ENCODE results near the gene ASB10. TPM values are rescaled to one million over a fixed set of nuclear protein-coding genes. Genes with fewer than 3 reads are reported as not detected.
A peak's percentile ranks its signal among the peaks of the same experiment; 100 is the strongest.

ASB10 gene
- total and polyA plus RNA-seq, 2 of the 13 experiments (the other 11 are each of a cell fraction or from before 2014, with no cell fraction given), result not detected

DNA sequence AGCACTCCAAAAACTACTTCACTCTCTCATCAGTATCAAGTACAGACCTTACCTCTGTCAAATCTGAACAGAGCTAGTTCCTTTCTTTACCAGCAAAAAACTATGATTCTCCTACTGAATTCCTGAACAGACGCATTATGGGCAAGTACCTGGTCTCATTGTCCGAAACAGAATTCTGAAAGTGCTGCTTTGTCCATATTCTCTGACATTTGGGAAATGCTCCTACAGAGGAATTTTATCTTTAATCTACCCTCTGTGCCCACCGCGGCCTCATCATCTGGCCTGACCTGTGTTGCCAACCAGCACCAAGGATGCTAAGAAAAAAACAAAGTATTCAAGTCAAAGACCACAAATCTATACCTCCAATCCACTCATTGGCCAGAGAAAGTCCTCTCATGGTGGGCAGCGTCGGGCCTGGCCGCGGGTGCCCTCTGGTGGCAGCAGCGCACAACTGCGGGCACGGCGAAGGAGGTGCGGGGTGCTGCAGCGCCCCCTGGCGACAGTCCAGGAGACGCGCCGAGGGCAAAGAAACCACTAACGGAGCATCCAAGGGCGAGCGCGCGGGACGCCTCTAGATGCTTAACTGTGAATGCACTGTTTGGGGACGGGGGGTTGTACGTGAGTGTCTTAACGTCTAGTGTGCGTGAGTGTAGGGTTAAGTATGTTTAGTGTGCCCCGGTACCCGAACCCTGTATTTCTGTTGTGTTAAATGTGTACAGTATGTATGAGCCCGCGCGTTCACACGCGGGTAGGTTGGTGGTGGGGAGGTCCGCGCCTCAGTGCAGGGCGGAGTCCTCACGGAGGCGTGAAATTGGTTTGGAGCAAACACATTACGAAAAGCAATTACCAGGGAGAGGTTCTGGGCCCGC lies 14.5 kb downstream of the ASB10 start (continued):
- TF ChIP-seq, protein P1, sequence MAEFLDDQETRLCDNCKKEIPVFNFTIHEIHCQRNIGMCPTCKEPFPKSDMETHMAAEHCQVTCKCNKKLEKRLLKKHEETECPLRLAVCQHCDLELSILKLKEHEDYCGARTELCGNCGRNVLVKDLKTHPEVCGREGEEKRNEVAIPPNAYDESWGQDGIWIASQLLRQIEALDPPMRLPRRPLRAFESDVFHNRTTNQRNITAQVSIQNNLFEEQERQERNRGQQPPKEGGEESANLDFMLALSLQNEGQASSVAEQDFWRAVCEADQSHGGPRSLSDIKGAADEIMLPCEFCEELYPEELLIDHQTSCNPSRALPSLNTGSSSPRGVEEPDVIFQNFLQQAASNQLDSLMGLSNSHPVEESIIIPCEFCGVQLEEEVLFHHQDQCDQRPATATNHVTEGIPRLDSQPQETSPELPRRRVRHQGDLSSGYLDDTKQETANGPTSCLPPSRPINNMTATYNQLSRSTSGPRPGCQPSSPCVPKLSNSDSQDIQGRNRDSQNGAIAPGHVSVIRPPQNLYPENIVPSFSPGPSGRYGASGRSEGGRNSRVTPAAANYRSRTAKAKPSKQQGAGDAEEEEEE (CRISPR knock-in tag; IDR thresholded peaks at IDR 0.05; ENCODE audit: borderline replicate concordance), result no peak
- no peak for TF ChIP-seq POLR2AphosphoS5 (IDR thresholded peaks at IDR 0.05; ENCODE audit: low read depth, low read length)
- TF ChIP-seq, protein P2, sequence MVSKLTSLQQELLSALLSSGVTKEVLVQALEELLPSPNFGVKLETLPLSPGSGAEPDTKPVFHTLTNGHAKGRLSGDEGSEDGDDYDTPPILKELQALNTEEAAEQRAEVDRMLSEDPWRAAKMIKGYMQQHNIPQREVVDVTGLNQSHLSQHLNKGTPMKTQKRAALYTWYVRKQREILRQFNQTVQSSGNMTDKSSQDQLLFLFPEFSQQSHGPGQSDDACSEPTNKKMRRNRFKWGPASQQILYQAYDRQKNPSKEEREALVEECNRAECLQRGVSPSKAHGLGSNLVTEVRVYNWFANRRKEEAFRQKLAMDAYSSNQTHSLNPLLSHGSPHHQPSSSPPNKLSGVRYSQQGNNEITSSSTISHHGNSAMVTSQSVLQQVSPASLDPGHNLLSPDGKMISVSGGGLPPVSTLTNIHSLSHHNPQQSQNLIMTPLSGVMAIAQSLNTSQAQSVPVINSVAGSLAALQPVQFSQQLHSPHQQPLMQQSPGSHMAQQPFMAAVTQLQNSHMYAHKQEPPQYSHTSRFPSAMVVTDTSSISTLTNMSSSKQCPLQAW (CRISPR knock-in tag; IDR thresholded peaks at IDR 0.05), result peak; percentile 87
- peak; percentile 81 for TF ChIP-seq ZNF883 (CRISPR knock-in tag; IDR thresholded peaks at IDR 0.05; ENCODE audit: not compliant biosample characterization)
- TF ChIP-seq, protein P3, sequence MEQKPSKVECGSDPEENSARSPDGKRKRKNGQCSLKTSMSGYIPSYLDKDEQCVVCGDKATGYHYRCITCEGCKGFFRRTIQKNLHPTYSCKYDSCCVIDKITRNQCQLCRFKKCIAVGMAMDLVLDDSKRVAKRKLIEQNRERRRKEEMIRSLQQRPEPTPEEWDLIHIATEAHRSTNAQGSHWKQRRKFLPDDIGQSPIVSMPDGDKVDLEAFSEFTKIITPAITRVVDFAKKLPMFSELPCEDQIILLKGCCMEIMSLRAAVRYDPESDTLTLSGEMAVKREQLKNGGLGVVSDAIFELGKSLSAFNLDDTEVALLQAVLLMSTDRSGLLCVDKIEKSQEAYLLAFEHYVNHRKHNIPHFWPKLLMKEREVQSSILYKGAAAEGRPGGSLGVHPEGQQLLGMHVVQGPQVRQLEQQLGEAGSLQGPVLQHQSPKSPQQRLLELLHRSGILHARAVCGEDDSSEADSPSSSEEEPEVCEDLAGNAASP (CRISPR knock-in tag; IDR thresholded peaks at IDR 0.05; ENCODE audit: borderline replicate concordance), result peak; percentile 68
- TF ChIP-seq, protein P4, sequence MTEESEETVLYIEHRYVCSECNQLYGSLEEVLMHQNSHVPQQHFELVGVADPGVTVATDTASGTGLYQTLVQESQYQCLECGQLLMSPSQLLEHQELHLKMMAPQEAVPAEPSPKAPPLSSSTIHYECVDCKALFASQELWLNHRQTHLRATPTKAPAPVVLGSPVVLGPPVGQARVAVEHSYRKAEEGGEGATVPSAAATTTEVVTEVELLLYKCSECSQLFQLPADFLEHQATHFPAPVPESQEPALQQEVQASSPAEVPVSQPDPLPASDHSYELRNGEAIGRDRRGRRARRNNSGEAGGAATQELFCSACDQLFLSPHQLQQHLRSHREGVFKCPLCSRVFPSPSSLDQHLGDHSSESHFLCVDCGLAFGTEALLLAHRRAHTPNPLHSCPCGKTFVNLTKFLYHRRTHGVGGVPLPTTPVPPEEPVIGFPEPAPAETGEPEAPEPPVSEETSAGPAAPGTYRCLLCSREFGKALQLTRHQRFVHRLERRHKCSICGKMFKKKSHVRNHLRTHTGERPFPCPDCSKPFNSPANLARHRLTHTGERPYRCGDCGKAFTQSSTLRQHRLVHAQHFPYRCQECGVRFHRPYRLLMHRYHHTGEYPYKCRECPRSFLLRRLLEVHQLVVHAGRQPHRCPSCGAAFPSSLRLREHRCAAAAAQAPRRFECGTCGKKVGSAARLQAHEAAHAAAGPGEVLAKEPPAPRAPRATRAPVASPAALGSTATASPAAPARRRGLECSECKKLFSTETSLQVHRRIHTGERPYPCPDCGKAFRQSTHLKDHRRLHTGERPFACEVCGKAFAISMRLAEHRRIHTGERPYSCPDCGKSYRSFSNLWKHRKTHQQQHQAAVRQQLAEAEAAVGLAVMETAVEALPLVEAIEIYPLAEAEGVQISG (CRISPR knock-in tag; IDR thresholded peaks at IDR 0.05), result peak; percentile 63
- no peak for TF ChIP-seq TP53 (CRISPR knock-in tag; conservative IDR thresholded peaks at IDR 0.05)
- TF ChIP-seq, protein P5, sequence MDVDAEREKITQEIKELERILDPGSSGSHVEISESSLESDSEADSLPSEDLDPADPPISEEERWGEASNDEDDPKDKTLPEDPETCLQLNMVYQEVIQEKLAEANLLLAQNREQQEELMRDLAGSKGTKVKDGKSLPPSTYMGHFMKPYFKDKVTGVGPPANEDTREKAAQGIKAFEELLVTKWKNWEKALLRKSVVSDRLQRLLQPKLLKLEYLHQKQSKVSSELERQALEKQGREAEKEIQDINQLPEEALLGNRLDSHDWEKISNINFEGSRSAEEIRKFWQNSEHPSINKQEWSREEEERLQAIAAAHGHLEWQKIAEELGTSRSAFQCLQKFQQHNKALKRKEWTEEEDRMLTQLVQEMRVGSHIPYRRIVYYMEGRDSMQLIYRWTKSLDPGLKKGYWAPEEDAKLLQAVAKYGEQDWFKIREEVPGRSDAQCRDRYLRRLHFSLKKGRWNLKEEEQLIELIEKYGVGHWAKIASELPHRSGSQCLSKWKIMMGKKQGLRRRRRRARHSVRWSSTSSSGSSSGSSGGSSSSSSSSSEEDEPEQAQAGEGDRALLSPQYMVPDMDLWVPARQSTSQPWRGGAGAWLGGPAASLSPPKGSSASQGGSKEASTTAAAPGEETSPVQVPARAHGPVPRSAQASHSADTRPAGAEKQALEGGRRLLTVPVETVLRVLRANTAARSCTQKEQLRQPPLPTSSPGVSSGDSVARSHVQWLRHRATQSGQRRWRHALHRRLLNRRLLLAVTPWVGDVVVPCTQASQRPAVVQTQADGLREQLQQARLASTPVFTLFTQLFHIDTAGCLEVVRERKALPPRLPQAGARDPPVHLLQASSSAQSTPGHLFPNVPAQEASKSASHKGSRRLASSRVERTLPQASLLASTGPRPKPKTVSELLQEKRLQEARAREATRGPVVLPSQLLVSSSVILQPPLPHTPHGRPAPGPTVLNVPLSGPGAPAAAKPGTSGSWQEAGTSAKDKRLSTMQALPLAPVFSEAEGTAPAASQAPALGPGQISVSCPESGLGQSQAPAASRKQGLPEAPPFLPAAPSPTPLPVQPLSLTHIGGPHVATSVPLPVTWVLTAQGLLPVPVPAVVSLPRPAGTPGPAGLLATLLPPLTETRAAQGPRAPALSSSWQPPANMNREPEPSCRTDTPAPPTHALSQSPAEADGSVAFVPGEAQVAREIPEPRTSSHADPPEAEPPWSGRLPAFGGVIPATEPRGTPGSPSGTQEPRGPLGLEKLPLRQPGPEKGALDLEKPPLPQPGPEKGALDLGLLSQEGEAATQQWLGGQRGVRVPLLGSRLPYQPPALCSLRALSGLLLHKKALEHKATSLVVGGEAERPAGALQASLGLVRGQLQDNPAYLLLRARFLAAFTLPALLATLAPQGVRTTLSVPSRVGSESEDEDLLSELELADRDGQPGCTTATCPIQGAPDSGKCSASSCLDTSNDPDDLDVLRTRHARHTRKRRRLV (CRISPR knock-in tag; IDR thresholded peaks at IDR 0.05), result no peak
- no peak for TF ChIP-seq ZNF562 (CRISPR knock-in tag; IDR thresholded peaks at IDR 0.05; ENCODE audit: borderline replicate concordance)
- TF ChIP-seq HMG20A (CRISPR knock-in tag; IDR thresholded peaks at IDR 0.05; ENCODE audit: borderline replicate concordance), result 0 out of 2 replicates have a peak, but pooled peaks have one; percentile 11
- TF ChIP-seq U2AF1 (optimal IDR thresholded peaks at IDR 0.05; ENCODE audit: low read depth, low read length), result no peak
- TF ChIP-seq, protein P6, sequence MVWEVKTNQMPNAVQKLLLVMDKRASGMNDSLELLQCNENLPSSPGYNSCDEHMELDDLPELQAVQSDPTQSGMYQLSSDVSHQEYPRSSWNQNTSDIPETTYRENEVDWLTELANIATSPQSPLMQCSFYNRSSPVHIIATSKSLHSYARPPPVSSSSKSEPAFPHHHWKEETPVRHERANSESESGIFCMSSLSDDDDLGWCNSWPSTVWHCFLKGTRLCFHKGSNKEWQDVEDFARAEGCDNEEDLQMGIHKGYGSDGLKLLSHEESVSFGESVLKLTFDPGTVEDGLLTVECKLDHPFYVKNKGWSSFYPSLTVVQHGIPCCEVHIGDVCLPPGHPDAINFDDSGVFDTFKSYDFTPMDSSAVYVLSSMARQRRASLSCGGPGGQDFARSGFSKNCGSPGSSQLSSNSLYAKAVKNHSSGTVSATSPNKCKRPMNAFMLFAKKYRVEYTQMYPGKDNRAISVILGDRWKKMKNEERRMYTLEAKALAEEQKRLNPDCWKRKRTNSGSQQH (CRISPR knock-in tag; IDR thresholded peaks at IDR 0.05; ENCODE audit: low read depth), result no peak
- TF ChIP-seq CBX1 (IDR thresholded peaks at IDR 0.05; ENCODE audit: low read depth), result no peak
